Lung (tissue), 12 donors: ENCODE measurements around the gene DNM2. TPM values are rescaled to one million over a fixed set of nuclear protein-coding genes. Genes with fewer than 3 reads are reported as not detected.

Experiments used
- ATAC-seq: fragments of 200-7000 bp; cut with Tn5 transposase; one replicate; pipeline ENCODE4 v1.9.1; 2020; ENCODE audit warnings: moderate number of reproducible peaks; ENCODE audit not compliant: insufficient read depth, low FRiP score
- DNase-seq, 3 donors: peaks; one replicate each; pipeline ENCODE4 v3.0.0-alpha.2; 2013 to 2017
- H3K27ac ChIP-seq, 2 donors: one replicate each; pipeline ENCODE4 v1.5.1; 2013; ENCODE audit warnings: mild to moderate bottlenecking in 2 of 2, moderate library complexity in 2 of 2, control low read depth in 1 of 2, inconsistent platforms in 1 of 2, low read depth in 1 of 2, low read length in 1 of 2
- H3K27me3 ChIP-seq, 3 donors: one replicate each; pipeline ENCODE4 v1.5.1; 2013; ENCODE audit warnings: low read length in 2 of 3; ENCODE audit not compliant: control insufficient read depth in 3 of 3, insufficient read depth in 3 of 3
- H3K36me3 ChIP-seq, 4 donors: one replicate each; pipeline ENCODE4 v1.5.1; 2013; ENCODE audit warnings: low read length in 4 of 4, mild to moderate bottlenecking in 1 of 4, moderate library complexity in 1 of 4; ENCODE audit not compliant: control insufficient read depth in 4 of 4, insufficient read depth in 4 of 4
- H3K4me1 ChIP-seq, 5 donors: one replicate each; pipeline ENCODE4 v1.5.1; 2013; ENCODE audit warnings: low read length in 5 of 5, mild to moderate bottlenecking in 2 of 5, moderate library complexity in 1 of 5; ENCODE audit not compliant: control insufficient read depth in 5 of 5, insufficient read depth in 5 of 5
- H3K4me3 ChIP-seq: one replicate; pipeline ENCODE4 v1.5.1; 2013; ENCODE audit warnings: mild to moderate bottlenecking, control low read depth, moderate library complexity
- H3K9ac ChIP-seq, 2 donors: one replicate each; pipeline ENCODE4 v1.5.1; 2013; ENCODE audit warnings: low read length in 2 of 2, control low read depth in 1 of 2; ENCODE audit not compliant: insufficient read depth in 1 of 2
- H3K9me3 ChIP-seq, 4 donors: one replicate each; pipeline ENCODE4 v1.5.1; 2013; ENCODE audit warnings: low read length in 3 of 4, mild to moderate bottlenecking in 1 of 4, moderate library complexity in 1 of 4; ENCODE audit not compliant: control insufficient read depth in 4 of 4, insufficient read depth in 3 of 4
- CTCF ChIP-seq: IDR thresholded peaks from 2 replicates; pipeline ENCODE4 v1.5.1; 2012; ENCODE audit warnings: mild to moderate bottlenecking; ENCODE audit errors: control extremely low read depth, extremely low read depth
- WGBS, 2 donors: extraction: QIAGEN DNeasy Blood & Tissue Kit; methylation state at CpG; one replicate each; pipeline ENCODE4 v1.1.7; 2013; 5-methylcytosine and 5-hydroxymethylcytosine counted together
- polyA plus RNA-seq, 2 donors: library from polyadenylated mRNA; stranded (reverse); fragments of 200-250 nt; gene quantifications; one replicate each; pipeline ENCODE4 v1.2.1, GENCODE V29; 2013
- total RNA-seq, 2 donors: library from RNA; depleted of rRNA in 1 of 2; stranded (reverse); fragments of >200 nt in 1 of 2; gene quantifications; one replicate each; pipeline ENCODE4 v1.2.1, GENCODE V29; 2014 to 2021
- donor health status: control.
- donor health status: control.
- donor health status: Bipolar disorder and iron deficiency.
- donor health status: healthy.
- donor health status: DM: yes; HTN: yes; CAD: no.

DNM2 gene
- total and polyA plus RNA-seq, 4 donors = 172 to 277 (median 204) TPM

- Histone ChIP-seq H3K9me3 (no peaks in the 10 kb centered on the region), H3K4me1 (no peaks in the 10 kb centered on the region), H3K27me3 (no peaks in the 10 kb centered on the region), H3K4me3 (no peak overlapping the region), H3K36me3 (peaks cover 7 to 44% (median 15%) of the 10 kb centered on the region in 4 donors), H3K9ac (no peak overlapping the region), H3K27ac (no peak overlapping the region)
- TF ChIP-seq CTCF = no peak
- ATAC-seq (no peak), DNase-seq (no peak)
- 51 to 69% methylated on average over 14 of the region's 14 CpGs for WGBS, 2 donors
These were observed 59.2 kb downstream of the DNM2 start for GRCh38 chr19:10776900-10777650.

GRCh38 chr19:10780368-10780767 lies 62.5 kb downstream of the DNM2 start:
- no peaks in the 10 kb centered on the region for H3K4me1 ChIP-seq
- H3K27ac ChIP-seq = peak overlapping the region; percentile 58 to 62
- no peaks in the 10 kb centered on the region for H3K27me3 ChIP-seq
- peak in 2 of 3 donors; percentile 16 to 23 for DNase-seq
- peak; percentile 72 for ATAC-seq
- H3K36me3 ChIP-seq = peaks cover 10 to 51% (median 25%) of the 10 kb centered on the region in 4 donors
- H3K9ac ChIP-seq = no peak overlapping the region
- 43 to 56% methylated on average over 6 of the region's 6 CpGs for WGBS, 2 donors
- H3K4me3 ChIP-seq = no peak overlapping the region
- no peak for TF ChIP-seq CTCF
- no peaks in the 10 kb centered on the region for H3K9me3 ChIP-seq

- Histone ChIP-seq H3K4me3 (no peak overlapping the region), H3K27me3 (no peaks in the 10 kb centered on the region), H3K9ac (no peak overlapping the region), H3K9me3 (no peaks in the 10 kb centered on the region), H3K27ac (no peak overlapping the region), H3K36me3 (peaks cover 5 to 45% (median 34%) of the 10 kb centered on the region in 4 donors), H3K4me1 (no peaks in the 10 kb centered on the region)
- no peak for DNase-seq
- TF ChIP-seq CTCF = no peak
- WGBS, 2 donors = 63 to 77% methylated on average over 13 of the region's 13 CpGs
- no peak for ATAC-seq
These were observed 64.9 kb downstream of the DNM2 start for GRCh38 chr19:10782795-10783194.
